Astrocyte of the cerebellum (primary cell): ENCODE results near the gene CD69.

Source experiments
- DNase-seq: peaks from one replicate; pipeline ENCODE4 v3.0.0-alpha.2; 2011; ENCODE audit warnings: low read depth
- H3K4me3 ChIP-seq: 2 replicates; pipeline ENCODE4 v1.5.1; 2011; ENCODE audit warnings: mild to moderate bottlenecking, low read depth, low read length, moderate library complexity
- CTCF ChIP-seq: IDR thresholded peaks from 2 replicates; pipeline ENCODE4 v1.5.1; 2012; ENCODE audit warnings: low read length, low read depth, moderate library complexity, mild to moderate bottlenecking; ENCODE audit errors: missing control alignments
- in situ Hi-C: cut with HindIII; loops from 2 replicates; pipeline ENCODE4 v1.10.0; 2017; ENCODE audit warnings: low sequenced_read_pairs

The CD69 gene

GRCh38 chr12:9760699-9761418, at the start of gene CD69:
Gene CD69, minus strand, starts transcription at chr12:9760901. Its CDS starts 81 bp downstream, at chr12:9760820.
- in situ Hi-C loops, result no loop called here
- no peak for DNase-seq
- no peak within 1 kb of the TSS for H3K4me3 ChIP-seq
- TF ChIP-seq CTCF, result no peak

DNA sequence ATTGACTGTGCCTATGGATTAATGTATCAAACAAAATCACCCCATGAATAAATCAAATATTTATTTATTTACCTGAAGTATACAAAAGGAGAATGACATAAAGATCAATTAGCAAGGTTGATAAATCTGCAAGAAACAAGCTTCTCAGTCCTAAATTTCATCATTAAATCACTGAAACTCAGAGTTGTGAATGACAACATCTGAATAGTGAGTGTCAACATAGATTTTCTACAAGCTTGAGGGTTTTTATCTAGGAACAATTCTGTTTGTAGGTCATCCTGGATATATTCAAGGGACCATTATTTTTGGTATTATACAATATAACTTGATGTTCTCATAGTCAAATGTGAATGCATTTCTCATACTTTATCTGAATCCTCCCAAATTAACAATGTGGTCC, 49.2 kb upstream of the CD69 start:
- in situ Hi-C loops, result no loop called here
- no peak for TF ChIP-seq CTCF
- no peak overlapping the region for H3K4me3 ChIP-seq
- no peak for DNase-seq

GRCh38 chr12:9809338-9809737, 48.6 kb upstream of the CD69 start:
- in situ Hi-C loops, result no loop called here

GRCh38 chr12:9808504-9808903, 47.8 kb upstream of the CD69 start:
- DNase-seq, result no peak
- no peak overlapping the region for H3K4me3 ChIP-seq
- no peak for TF ChIP-seq CTCF
- in situ Hi-C loops, result no loop called here

More at GRCh38 chr12:9809338-9809737, 48.6 kb upstream of the CD69 start:
- H3K4me3 ChIP-seq, result no peak overlapping the region
- DNase-seq, result no peak
- no peak for TF ChIP-seq CTCF

- DNase-seq, result no peak
- H3K4me3 ChIP-seq, result no peak overlapping the region
- in situ Hi-C loops, result no loop called here
- TF ChIP-seq CTCF, result no peak
Measured at GRCh38 chr12:9806714-9807113, 46.0 kb upstream of the CD69 start.

GRCh38 chr12:9805883-9806282, 45.2 kb upstream of the CD69 start:
- in situ Hi-C loops, result no loop called here
- no peak for TF ChIP-seq CTCF
- H3K4me3 ChIP-seq, result no peak overlapping the region
- no peak for DNase-seq
